ENCODE data around the gene KLHDC3. TPM values are rescaled to one million over a fixed set of nuclear protein-coding genes. Genes with fewer than 3 reads are reported as not detected.

KLHDC3 gene
- total and polyA plus RNA-seq, 2 experiments from 2014 or later, result 88.2 to 184 TPM

DNA sequence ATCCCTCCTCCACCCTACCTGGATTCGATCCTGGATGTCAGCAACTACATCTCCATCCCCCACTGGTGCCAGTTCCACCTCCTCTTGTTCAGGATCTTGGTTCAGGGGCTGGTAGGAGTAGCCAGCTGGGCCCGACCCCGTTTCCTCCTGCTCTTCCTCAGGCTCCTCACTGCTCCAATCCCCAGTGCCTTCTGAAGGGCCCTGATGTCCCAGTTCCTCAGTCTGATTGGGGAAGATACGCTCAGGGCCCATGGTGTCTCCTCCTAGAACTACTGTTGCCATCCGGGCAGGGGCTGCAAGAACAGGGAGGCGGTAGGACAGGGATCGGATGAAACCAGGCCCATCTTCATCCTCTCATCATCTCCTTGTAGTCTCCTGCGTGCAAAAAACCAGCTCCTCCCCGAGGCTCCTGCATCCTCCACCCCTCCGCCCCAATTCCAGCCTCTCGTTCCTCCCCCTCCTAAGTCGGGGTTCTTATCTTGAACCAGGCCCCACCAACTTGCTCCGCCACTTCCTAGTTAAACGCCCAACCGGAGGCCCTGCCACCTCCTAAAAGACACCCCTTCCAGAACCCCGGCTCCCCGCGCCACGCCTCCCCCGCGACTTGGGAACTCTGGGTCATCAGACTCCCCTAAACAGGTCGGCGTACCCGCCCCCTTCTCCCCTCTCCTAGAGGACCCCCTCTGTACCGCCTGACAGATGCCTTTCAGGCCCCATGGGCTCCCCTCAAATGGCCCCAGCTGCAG lies 779 bp upstream of the KLHDC3 start (continued):
- no peak for TF ChIP-seq ZNF462 (CRISPR knock-in tag; IDR thresholded peaks at IDR 0.05)
- TF ChIP-seq, protein P1, sequence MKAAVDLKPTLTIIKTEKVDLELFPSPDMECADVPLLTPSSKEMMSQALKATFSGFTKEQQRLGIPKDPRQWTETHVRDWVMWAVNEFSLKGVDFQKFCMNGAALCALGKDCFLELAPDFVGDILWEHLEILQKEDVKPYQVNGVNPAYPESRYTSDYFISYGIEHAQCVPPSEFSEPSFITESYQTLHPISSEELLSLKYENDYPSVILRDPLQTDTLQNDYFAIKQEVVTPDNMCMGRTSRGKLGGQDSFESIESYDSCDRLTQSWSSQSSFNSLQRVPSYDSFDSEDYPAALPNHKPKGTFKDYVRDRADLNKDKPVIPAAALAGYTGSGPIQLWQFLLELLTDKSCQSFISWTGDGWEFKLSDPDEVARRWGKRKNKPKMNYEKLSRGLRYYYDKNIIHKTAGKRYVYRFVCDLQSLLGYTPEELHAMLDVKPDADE (IDR thresholded peaks at IDR 0.05), result no peak

GRCh38 chr6:43014434-43014909 lies 423 bp downstream of the KLHDC3 start:
- Histone ChIP-seq H3K27me3 (ENCODE audit: insufficient read depth) (no peaks in the 10 kb centered on the region), H3K36me3 (ENCODE audit: insufficient read depth) (peaks cover 13% of the 10 kb centered on the region; the same call in 1 of the 2 replicates), H3K9me2 (ENCODE audit: insufficient read depth) (no peaks in the 10 kb centered on the region), H3K27ac (ENCODE audit: low read depth) (peak overlapping the region; percentile 57), H4K20me1 (replicated peaks; ENCODE audit: insufficient read depth) (peaks cover 15% of the 10 kb centered on the region), H3K4me3 (peak overlapping the region; percentile 94), H3K79me2 (replicated peaks; ENCODE audit: insufficient read depth) (peaks cover 45% of the 10 kb centered on the region), H3F3A (replicated peaks; ENCODE audit: low read depth) (0 out of 2 replicates have a peak, but pooled peaks cover 22% of the 10 kb centered on the region), H3K4me1 (ENCODE audit: insufficient read depth) (peaks cover 16% of the 10 kb centered on the region), H3K4me2 (peak overlapping the region; percentile 89), H2AFZ (no peak overlapping the region)
- ATAC-seq (no peak), DNase-seq (ENCODE audit: low spot score) (no peak)
- Mint-ChIP-seq H3K4me3 (peak overlapping the region; percentile 92), H3K27ac (peak overlapping the region; percentile 93), H3K9me3 (no peaks in the 10 kb centered on the region), H3K4me1 (peaks cover 30% of the 10 kb centered on the region), H3K36me3 (ENCODE audit: low read depth) (peaks cover 67% of the 10 kb centered on the region), H3K27me3 (ENCODE audit: insufficient read depth, low read depth, poor library complexity) (peaks cover 23% of the 10 kb centered on the region)
- TF ChIP-seq CTCF (conservative IDR thresholded peaks at IDR 0.05; ENCODE audit: low read depth in 2 of 2) (no peak), REST (IDR thresholded peaks at IDR 0.05; ENCODE audit: unreplicated experiment) (no peak), CREB1 (CRISPR knock-in tag; IDR thresholded peaks at IDR 0.05; ENCODE audit: low read depth) (no peak), JUNB (IDR thresholded peaks at IDR 0.05; ENCODE audit: unreplicated experiment) (no peak), POLR2AphosphoS5 (IDR thresholded peaks at IDR 0.05; ENCODE audit: low read depth) (no peak; the same call in 1 of the 2 replicates), NANOG (IDR thresholded peaks at IDR 0.05; ENCODE audit: borderline replicate concordance) (no peak), STAT1 (IDR thresholded peaks at IDR 0.05; ENCODE audit: unreplicated experiment) (no peak)
- TF ChIP-seq, protein P1 (IDR thresholded peaks at IDR 0.05), result no peak
